HG02763 (cell line): ENCODE data around the gene ACSF3.
"Not testable (repeated sequence)": the region's sequence is repeated elsewhere in the genome, so short reads cannot be mapped to it uniquely, and the experiment has no call there.

ENCODE experiments used
- ATAC-seq: cut with Tn5 transposase; IDR thresholded peaks from one replicate; pipeline ENCODE4 v1.9.1; 2021; ENCODE audit warnings: mild to moderate bottlenecking, moderate library complexity; ENCODE audit not compliant: unreplicated experiment

Gene ACSF3

DNA sequence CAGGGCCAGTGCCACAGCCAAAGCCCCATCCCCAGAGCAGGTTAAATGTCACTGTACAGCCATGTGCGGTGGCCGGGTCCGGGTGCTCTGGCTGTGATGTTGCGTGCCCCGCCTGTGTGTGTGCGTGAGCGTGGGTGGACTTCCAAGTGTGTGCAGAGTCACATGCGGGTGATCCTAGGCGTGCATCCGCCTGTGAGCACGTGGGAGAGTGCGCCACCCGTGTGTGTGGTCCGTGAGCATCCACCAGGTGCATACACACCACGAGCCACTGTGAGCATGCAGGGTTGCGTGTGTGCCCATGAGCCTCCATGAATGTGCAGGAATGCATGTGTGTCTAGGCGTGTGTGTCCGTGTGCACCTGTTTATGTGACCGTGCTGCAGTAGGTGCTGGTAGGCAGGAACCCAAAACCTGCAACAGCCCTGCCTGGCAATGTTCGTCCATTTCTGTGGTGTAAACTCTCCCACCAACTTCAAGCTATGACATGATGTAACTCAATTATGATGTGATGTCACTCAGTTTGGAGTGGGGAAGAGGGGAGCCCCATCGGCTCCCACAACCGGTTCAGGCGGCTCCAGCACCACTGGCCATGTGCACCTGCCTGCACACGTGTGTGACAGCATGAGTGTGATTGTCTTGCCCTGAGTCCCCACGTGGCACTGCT, 37.6 kb upstream of the ACSF3 start:
- ATAC-seq: no peak

- no peak for ATAC-seq
Measured at GRCh38 chr16:89056592-89056991, 37.1 kb upstream of the ACSF3 start.

DNA sequence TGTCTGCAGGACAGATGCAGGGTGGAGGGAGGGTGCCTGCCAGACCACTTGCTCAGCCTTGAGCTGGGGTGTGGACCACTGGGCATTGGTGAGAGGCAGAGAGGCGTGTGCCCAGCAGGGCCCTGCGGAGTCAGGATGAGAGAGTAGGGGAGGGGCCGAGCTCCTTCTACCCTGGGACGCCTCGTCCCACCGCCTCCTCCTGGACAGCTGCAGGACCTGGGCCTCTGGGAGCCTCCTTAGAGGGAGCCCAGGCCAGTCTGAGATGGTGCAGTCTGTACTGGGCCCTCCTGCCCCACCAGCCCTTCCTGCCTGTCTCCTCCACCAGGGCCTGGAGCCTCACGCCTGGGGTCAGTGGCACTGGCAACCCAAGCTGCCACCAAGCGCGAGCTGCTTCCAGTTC, 35.9 kb upstream of the ACSF3 start:
- ATAC-seq: no peak

DNA sequence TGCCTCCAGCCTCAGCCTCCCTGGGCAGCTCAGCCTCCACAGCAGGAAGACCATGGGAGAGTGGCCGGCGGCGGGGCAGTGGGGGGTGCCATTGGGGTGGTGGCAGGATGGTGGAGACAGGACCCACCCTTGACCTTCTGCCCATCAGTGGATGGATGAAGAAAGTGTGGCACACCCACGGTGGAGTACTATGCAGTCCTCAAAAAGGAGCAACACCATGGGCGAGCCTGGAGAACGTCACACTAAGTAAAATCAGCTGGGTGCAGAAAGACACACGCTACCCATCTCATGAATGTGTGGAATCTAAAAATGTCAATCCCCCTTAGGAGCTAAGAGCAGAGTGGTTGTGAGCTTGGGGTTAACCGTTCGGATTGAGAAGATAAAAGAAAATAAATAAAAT, 34.8 kb upstream of the ACSF3 start:
- ATAC-seq: no peak

GRCh38 chr16:89060207-89060794, 33.4 kb upstream of the ACSF3 start:
- no peak for ATAC-seq

- no peak for ATAC-seq
Measured at GRCh38 chr16:89061086-89061485, 32.6 kb upstream of the ACSF3 start.

DNA sequence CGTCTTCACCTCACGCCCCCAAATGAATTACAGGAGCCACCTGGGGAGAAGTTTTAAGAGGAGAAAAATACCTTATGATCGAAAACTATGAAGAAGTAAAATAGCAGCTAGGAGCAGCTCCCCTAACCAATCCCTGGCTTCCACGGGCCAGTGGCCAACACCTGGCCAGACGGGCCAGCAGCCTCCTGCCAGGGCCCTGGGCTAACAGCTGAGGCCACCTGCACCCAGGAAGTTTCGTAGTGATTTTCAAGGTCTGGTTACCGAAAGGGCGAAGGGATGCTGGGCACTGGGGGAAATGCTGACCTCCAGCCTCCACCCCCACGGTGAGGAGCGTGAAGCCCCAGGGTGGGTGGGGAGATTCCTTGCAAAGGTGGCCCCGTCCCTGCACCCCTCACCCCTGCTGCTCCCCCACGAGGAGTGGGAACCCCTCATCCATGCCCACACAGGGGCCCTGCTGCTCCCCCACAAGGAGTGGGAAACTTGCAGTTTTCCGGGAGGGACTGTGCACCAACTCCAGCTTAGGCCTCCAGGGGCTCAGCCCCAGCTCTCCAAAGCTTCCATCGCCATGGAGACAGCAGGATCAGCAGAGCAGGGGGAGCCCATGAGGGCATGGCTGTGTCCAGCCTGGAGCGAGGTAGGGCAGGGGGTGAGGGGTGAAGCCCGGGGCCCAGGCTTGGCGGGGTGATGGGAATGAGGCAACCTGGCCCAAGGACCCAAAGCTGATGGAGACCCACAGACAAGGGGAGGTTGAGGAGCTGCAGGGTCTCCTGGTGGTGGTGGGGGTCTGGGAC, 31.9 kb upstream of the ACSF3 start:
- ATAC-seq: no peak

GRCh38 chr16:89062389-89063345, 31.0 kb upstream of the ACSF3 start:
- no peak for ATAC-seq

- no peak for ATAC-seq
Measured at GRCh38 chr16:89063768-89064320, 29.8 kb upstream of the ACSF3 start.

- ATAC-seq: no peak
Measured at GRCh38 chr16:89064606-89065457, 28.8 kb upstream of the ACSF3 start.

- ATAC-seq: no peak
Measured at GRCh38 chr16:89065458-89065822, 28.2 kb upstream of the ACSF3 start.

GRCh38 chr16:89066721-89067120, 26.9 kb upstream of the ACSF3 start:
- no peak for ATAC-seq

- ATAC-seq: no peak
Measured at GRCh38 chr16:89067677-89068443, 25.8 kb upstream of the ACSF3 start.

DNA sequence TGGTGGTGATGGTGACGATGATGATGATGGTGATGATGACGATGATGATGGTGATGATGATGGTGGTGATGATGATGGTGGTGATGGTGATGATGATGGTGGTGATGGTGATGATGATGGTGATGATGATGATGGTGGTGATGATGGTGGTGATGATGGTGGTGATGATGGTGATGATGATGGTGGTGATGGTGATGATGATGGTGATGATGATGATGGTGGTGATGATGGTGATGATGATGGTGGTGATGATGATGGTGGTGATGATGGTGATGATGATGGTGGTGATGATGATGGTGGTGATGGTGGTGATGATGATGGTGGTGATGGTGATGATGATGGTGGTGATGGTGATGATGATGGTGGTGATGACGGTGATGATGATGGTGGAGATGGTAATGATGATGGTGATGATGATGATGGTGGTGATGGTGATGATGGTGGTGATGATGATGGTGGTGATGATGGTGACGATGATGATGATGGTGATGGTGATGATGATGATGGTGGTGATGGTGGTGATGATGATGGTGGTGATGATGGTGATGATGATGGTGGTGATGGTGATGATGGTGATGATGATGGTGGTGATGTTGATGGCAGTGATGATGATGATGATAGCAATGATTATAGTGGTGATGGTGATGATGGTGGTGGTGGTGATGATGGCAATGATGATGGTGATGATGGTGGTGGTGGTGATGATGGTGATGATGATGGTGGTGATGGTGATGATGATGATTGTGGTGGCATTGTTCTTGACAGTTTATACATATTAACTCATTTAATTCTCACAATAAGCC, 24.6 kb upstream of the ACSF3 start:
- ATAC-seq: not testable (repeated sequence)

- ATAC-seq: no peak
Measured at GRCh38 chr16:89069920-89070319, 23.7 kb upstream of the ACSF3 start.

- ATAC-seq: no peak
Measured at GRCh38 chr16:89070590-89070989, 23.1 kb upstream of the ACSF3 start.

DNA sequence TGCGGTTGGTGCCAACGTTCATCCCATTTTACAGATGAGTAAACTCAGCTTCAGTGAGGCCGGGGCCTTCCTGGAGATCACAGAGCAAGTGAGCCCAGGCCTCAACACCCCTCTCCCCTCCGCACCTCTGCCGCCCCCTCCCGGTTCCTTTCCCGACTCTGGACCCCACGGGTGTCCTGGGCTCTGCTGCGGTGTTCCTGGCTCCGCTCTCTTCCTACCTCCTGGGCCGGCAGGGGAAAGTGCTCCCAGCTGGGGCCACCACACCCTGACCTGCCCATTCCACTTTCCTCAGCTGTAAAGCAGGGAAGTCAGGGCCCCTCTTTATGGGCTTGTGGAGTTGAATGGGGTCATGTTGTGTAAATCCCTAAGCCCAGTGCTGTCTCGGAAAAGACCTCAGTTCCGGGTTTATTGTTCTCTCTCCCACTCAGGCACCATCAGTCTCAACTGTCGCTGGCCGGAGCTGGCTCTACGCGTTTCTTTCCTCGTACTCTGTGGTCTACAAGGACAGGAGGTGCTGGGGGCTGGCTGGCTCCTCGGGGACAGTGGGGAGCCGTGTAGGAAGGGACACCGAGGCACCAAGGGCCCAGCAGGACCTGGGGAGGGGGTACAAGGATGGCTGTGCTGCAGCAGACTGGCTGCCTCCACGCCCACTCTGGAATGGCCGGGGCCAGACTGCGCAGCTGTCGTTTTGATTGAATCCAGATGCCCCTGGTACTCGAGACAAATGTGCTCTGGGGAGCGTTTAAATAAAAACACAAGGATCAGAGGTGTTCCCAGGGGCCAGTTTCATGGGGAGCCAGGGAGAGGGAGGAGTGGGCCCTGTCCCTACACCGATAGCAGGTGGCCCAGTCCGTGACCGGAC, 21.7 kb upstream of the ACSF3 start:
- ATAC-seq: no peak
